ENCODE measurements around the gene DNER. TPM values are rescaled to one million over a fixed set of nuclear protein-coding genes. Genes with fewer than 3 reads are reported as not detected.

Gene DNER
- total and polyA plus RNA-seq, 2 of the 13 experiments (the other 11 are each of a cell fraction or from before 2014, with no cell fraction given), result not detected

DNA sequence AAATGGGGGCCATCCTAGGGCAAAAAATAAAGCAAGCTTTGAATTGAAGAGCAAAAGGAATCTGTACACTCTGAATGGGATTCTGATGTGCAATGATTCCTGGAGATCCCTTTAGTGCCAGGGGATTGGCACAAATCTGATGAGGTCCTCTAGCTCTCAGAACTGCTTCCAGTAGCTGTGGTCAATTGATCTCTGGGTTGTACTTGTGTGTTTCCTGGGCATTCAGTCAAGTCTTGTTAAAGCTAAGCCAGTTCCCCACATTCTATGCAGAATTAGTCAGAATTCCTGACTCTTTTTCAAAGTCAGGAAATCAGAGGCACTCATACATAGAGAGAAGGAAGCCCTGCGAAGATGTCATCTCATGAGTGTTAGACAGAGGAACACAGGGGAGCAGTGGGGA is 161.3 kb downstream of the DNER start:
- no peak overlapping the region for H2AFZ ChIP-seq (ENCODE audit: low read length)
- ATAC-seq (no peak), DNase-seq (ENCODE audit: low spot score) (no peak), FAIRE-seq (no peak)
- intact Hi-C loops (cut with micrococcal nuclease; ENCODE audit: unreplicated experiment) (no loop called here), in situ Hi-C loops (cut with HindIII; ENCODE audit: extremely low pct_ligation_motif_present, low pct_unique_long_range_greater_than_20kb) (no loop called here)
- 0 out of 5 replicates have a peak, but pooled peaks cover 0 to 5% of the 10 kb centered on the region in 2 experiments for H3K27me3 ChIP-seq (ENCODE audit: control insufficient read depth in 1 of 2, insufficient read depth in 2 of 2, low read length in 2 of 2)
- H3K4me3 ChIP-seq (replicated peaks in 1 of 3; ENCODE audit: insufficient read depth in 1 of 3, low read depth in 2 of 3, low read length in 3 of 3), result no peak overlapping the region
- TF ChIP-seq SETDB1 (CRISPR knock-in tag; IDR thresholded peaks at IDR 0.05; ENCODE audit: borderline replicate concordance), result no peak
- no peak for TF ChIP-seq ZNF232 (CRISPR knock-in tag; IDR thresholded peaks at IDR 0.05; ENCODE audit: borderline replicate concordance)
- no peak for TF ChIP-seq ZNF75D (CRISPR knock-in tag; IDR thresholded peaks at IDR 0.05; ENCODE audit: borderline replicate concordance)
- TF ChIP-seq SOX5 (CRISPR knock-in tag; IDR thresholded peaks at IDR 0.05; ENCODE audit: borderline replicate concordance), result no peak
- TF ChIP-seq, protein P1, sequence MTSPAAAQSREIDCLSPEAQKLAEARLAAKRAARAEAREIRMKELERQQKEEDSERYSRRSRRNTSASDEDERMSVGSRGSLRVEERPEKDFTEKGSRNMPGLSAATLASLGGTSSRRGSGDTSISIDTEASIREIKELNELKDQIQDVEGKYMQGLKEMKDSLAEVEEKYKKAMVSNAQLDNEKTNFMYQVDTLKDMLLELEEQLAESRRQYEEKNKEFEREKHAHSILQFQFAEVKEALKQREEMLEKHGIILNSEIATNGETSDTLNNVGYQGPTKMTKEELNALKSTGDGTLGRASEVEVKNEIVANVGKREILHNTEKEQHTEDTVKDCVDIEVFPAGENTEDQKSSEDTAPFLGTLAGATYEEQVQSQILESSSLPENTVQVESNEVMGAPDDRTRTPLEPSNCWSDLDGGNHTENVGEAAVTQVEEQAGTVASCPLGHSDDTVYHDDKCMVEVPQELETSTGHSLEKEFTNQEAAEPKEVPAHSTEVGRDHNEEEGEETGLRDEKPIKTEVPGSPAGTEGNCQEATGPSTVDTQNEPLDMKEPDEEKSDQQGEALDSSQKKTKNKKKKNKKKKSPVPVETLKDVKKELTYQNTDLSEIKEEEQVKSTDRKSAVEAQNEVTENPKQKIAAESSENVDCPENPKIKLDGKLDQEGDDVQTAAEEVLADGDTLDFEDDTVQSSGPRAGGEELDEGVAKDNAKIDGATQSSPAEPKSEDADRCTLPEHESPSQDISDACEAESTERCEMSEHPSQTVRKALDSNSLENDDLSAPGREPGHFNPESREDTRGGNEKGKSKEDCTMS (CRISPR knock-in tag; conservative IDR thresholded peaks at IDR 0.05), result no peak
- TF ChIP-seq KMT2B (CRISPR knock-in tag; IDR thresholded peaks at IDR 0.05), result no peak
- TF ChIP-seq, protein P2, sequence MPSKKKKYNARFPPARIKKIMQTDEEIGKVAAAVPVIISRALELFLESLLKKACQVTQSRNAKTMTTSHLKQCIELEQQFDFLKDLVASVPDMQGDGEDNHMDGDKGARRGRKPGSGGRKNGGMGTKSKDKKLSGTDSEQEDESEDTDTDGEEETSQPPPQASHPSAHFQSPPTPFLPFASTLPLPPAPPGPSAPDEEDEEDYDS (CRISPR knock-in tag; IDR thresholded peaks at IDR 0.05), result no peak
- ChIA-PET CTCF (ENCODE audit: low intra/inter-chr PET ratio, low total read pairs) (no interaction called here), POLR2A (no interaction called here)
- H3K4me1 ChIP-seq (ENCODE audit: insufficient read depth, low read length), result no peaks in the 10 kb centered on the region
- no peaks in the 10 kb centered on the region for H3K36me3 ChIP-seq (replicated peaks in 1 of 2; ENCODE audit: control insufficient read depth in 1 of 2, insufficient read depth in 2 of 2, low read length in 2 of 2)
- H4K20me1 ChIP-seq (ENCODE audit: insufficient read depth, low read length), result no peaks in the 10 kb centered on the region
- H3K9me3 ChIP-seq (ENCODE audit: low read length), result no peaks in the 10 kb centered on the region
- 39% methylated on average over 1 of the region's 1 CpG for WGBS (ENCODE audit: low lambda C conversion rate)
- H3K79me2 ChIP-seq (ENCODE audit: insufficient read depth, low read length), result no peaks in the 10 kb centered on the region
- H3K4me2 ChIP-seq (ENCODE audit: low read depth, low read length), result no peak overlapping the region
- no TSS peak for BruUV-seq (replicated peaks)
- H3K9ac ChIP-seq (ENCODE audit: insufficient read depth, low read depth, low read length), result no peak overlapping the region
- no peak overlapping the region for H3K27ac ChIP-seq (ENCODE audit: extremely low read length, insufficient read depth, low read length)

All from HepG2 (cell line).